Nephron (organoid): ENCODE data around the gene YBX3.

ENCODE experiments used
- H3K27ac Mint-ChIP-seq, 3 experiments: 2 replicates each; pipeline ENCODE4 v1.8.0; 2020; ENCODE audit warnings: mixed read lengths in 3 of 3, mild to moderate bottlenecking in 2 of 3, moderate library complexity in 1 of 3
- H3K27me3 Mint-ChIP-seq: 2 replicates; pipeline ENCODE4 v1.8.0; 2021; ENCODE audit warnings: low read depth, mild to moderate bottlenecking, moderate library complexity, mixed read lengths
- H3K36me3 Mint-ChIP-seq: 2 replicates; pipeline ENCODE4 v1.8.0; 2020; ENCODE audit warnings: low read depth, mixed read lengths
- H3K4me1 Mint-ChIP-seq: 2 replicates; pipeline ENCODE4 v1.8.0; 2020; ENCODE audit warnings: mixed read lengths
- H3K4me3 Mint-ChIP-seq, 3 experiments: 2 replicates each; pipeline ENCODE4 v1.8.0; 2020; ENCODE audit warnings: mild to moderate bottlenecking in 3 of 3, mixed read lengths in 3 of 3, moderate library complexity in 2 of 3
- H3K9me3 Mint-ChIP-seq: 2 replicates; pipeline ENCODE4 v1.8.0; 2020; ENCODE audit warnings: mixed read lengths
- TF ChIP-seq, protein P1 (sequence below), 3 experiments: fragments of 200-600 bp; sonication (generic); IDR thresholded peaks; one replicate each; pipeline ENCODE4 v1.5.0; 2021; ENCODE audit warnings: antibody characterized with exemption in 3 of 3; ENCODE audit not compliant: unreplicated experiment in 3 of 3

Gene YBX3

DNA sequence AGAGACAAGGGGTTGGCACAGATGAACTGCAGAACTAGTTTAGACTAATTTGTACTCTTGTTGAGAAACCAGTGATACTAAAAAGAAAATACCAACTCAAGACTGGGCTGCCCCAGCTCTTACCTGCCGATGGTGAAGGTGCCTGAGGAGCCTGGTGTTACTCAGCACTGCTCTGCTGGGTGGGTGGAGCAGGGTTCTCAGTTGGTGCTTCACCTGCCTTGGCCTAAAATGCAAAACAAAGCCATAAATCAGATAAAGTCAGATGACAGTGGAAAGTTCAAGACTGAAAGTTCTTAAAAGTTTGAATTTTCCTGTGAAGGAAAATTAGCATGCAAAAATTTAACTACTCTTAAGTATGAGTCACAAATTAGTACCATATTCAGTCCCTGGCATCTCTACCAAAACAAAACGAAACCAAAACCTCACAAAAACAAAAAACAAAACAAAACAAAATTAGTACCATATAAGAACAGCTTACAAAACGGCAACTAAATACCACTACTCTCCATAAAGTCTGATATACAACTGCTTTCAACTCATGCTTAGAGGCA is 21.9 kb downstream of the YBX3 start:
- Mint-ChIP-seq H3K9me3 (no peaks in the 10 kb centered on the region), H3K4me3 (no peak overlapping the region), H3K36me3 (peaks cover 51% of the 10 kb centered on the region), H3K27me3 (no peaks in the 10 kb centered on the region), H3K27ac (no peak overlapping the region), H3K4me1 (no peaks in the 10 kb centered on the region)
- TF ChIP-seq, protein P1, sequence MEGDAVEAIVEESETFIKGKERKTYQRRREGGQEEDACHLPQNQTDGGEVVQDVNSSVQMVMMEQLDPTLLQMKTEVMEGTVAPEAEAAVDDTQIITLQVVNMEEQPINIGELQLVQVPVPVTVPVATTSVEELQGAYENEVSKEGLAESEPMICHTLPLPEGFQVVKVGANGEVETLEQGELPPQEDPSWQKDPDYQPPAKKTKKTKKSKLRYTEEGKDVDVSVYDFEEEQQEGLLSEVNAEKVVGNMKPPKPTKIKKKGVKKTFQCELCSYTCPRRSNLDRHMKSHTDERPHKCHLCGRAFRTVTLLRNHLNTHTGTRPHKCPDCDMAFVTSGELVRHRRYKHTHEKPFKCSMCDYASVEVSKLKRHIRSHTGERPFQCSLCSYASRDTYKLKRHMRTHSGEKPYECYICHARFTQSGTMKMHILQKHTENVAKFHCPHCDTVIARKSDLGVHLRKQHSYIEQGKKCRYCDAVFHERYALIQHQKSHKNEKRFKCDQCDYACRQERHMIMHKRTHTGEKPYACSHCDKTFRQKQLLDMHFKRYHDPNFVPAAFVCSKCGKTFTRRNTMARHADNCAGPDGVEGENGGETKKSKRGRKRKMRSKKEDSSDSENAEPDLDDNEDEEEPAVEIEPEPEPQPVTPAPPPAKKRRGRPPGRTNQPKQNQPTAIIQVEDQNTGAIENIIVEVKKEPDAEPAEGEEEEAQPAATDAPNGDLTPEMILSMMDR (IDR thresholded peaks at IDR 0.05; ENCODE audit: unreplicated experiment in 3 of 3) = no peak

DNA sequence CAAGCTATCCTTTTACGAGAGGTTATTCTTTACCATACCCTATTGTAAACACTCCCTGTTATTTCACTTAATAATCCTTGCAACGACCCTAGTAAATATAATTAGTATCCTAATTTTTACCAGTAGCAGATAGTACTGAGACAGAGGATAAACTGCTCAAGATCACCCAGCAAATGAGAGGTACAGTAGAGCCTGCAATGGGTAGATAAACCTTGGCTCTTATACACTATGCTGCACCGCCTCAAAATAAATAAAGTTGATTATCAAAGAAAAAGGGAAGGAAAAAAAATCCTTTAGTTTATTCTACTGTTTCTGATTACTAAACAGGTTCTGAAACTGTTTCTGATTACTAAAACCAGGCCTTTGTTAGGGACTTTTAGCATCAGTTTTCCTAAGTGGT is 22.5 kb downstream of the YBX3 start:
- Mint-ChIP-seq H3K4me1 (no peaks in the 10 kb centered on the region), H3K36me3 (peaks cover 52% of the 10 kb centered on the region), H3K4me3 (no peak overlapping the region), H3K9me3 (no peaks in the 10 kb centered on the region), H3K27me3 (no peaks in the 10 kb centered on the region), H3K27ac (no peak overlapping the region)
- TF ChIP-seq, protein P1 (IDR thresholded peaks at IDR 0.05; ENCODE audit: unreplicated experiment in 3 of 3) = no peak

DNA sequence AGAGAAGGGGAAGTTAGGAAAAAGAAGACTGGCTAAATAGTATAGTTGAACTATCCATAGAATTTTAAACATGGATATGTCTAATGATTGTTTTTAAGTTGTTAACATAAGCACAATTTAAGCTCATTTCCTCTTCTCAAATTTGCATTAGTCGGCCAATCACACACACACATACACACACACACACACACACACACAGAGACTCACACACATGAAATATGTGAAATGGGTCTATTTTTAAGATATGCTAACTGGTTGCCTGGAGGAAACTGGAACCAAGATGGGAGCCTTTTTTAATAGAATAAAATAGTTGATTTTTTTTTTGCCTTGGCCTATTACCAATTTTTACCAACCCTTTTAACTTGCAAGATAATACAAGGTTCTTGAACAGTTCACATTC is 25.3 kb downstream of the YBX3 start:
- Mint-ChIP-seq H3K9me3 (no peaks in the 10 kb centered on the region), H3K36me3 (peaks cover 56% of the 10 kb centered on the region), H3K4me1 (no peaks in the 10 kb centered on the region), H3K4me3 (no peak overlapping the region), H3K27ac (no peak overlapping the region), H3K27me3 (no peaks in the 10 kb centered on the region)
- TF ChIP-seq, protein P1 (IDR thresholded peaks at IDR 0.05; ENCODE audit: unreplicated experiment in 3 of 3) = no peak

DNA sequence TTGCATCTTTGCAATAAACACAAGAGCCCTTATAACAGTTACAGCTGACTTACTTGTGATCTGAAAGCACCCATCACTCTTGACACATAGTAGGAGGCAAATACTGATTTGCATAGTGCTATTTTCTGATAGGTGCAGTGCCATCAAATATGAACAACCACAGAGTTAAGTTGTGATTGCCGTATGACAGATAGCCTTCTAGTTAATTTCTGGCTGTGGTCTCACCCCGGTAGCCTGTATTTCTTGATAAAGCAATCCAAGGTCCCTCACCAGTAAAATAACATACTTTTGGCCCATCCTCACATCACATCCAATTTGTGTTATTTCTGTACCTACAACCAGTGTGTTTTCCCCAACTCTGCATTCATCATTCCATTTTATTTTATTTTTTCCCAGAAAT is 26.0 kb downstream of the YBX3 start:
- Mint-ChIP-seq H3K9me3 (no peaks in the 10 kb centered on the region), H3K4me1 (no peaks in the 10 kb centered on the region), H3K27me3 (no peaks in the 10 kb centered on the region), H3K27ac (no peak overlapping the region), H3K36me3 (peaks cover 56% of the 10 kb centered on the region), H3K4me3 (no peak overlapping the region)
- TF ChIP-seq, protein P1 (IDR thresholded peaks at IDR 0.05; ENCODE audit: unreplicated experiment in 3 of 3) = no peak

DNA sequence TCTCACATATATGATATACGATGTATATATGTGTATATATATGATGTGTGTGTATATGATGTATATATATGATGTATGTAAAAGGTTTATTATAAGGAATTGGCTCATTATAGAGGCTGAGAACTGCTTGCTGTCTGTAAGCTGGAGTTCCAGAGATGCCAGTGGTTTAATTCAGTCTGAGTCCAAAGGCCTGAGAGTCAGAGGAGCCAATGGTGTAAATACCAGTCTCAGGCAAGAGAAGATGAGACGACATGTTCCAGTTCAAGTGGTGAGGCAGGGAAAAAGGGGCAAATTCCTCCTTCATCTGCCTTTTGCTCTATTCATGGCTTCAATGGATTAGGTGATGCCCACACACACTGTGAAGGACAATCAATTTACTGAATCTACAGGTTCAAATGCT is 32.2 kb downstream of the YBX3 start:
- Mint-ChIP-seq H3K4me3 (no peak overlapping the region), H3K27ac (no peak overlapping the region), H3K4me1 (no peaks in the 10 kb centered on the region), H3K9me3 (no peaks in the 10 kb centered on the region), H3K36me3 (peaks cover 14% of the 10 kb centered on the region), H3K27me3 (no peaks in the 10 kb centered on the region)
- TF ChIP-seq, protein P1 (IDR thresholded peaks at IDR 0.05; ENCODE audit: unreplicated experiment in 3 of 3) = no peak

DNA sequence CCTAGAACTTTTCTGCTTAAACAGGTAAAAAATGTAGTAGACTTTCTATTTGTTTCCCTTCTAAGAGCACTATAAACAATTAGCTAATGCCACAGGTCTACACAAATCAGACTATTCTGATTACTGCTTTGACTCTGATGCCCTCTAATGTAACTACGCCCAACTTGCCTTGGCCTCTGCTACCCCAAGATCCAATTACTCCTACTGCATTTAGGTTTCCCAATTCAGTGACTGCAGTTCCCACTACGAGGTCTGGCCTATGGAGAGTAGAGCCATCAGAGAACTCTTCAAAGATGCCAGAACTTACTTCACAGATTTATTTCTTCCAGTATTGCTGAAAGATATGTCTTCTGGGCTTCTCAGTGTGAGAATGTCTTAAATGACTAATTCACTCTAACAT is 34.0 kb downstream of the YBX3 start:
- no peaks in the 10 kb centered on the region for H3K27me3 Mint-ChIP-seq
- H3K27ac Mint-ChIP-seq = no peak overlapping the region
- no peaks in the 10 kb centered on the region for H3K9me3 Mint-ChIP-seq
- TF ChIP-seq, protein P1 (IDR thresholded peaks at IDR 0.05; ENCODE audit: unreplicated experiment in 3 of 3) = no peak
- H3K4me3 Mint-ChIP-seq = no peak overlapping the region
- H3K4me1 Mint-ChIP-seq = no peaks in the 10 kb centered on the region
- no peaks in the 10 kb centered on the region for H3K36me3 Mint-ChIP-seq
